ENCODE results near the gene GGACT.

Gene GGACT

GRCh38 chr13:100546713-100547405 lies 41.7 kb downstream of the GGACT start:
- DNase-seq = no peak

DNA sequence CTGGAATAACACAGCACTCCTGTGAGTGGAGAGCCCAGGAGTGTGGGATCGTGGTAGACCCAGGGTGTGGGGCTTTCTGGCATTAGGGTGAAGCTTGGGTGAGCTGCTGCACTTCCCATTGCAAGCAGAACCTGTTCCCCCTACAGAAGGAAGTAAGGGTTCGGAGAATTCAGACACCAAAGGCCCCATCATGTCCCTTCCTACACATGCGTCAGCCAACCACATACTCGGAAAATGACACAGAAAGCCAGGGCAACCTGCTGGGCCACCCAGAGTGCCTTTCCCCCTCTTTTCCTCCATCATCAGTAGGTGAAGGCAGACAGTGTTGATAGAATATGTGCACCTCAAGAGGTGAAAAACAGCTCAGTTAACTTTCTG lies 42.9 kb downstream of the GGACT start:
- no peak for DNase-seq

- no peak for DNase-seq
Observed at GRCh38 chr13:100544866-100545683, 43.5 kb downstream of the GGACT start.

DNA sequence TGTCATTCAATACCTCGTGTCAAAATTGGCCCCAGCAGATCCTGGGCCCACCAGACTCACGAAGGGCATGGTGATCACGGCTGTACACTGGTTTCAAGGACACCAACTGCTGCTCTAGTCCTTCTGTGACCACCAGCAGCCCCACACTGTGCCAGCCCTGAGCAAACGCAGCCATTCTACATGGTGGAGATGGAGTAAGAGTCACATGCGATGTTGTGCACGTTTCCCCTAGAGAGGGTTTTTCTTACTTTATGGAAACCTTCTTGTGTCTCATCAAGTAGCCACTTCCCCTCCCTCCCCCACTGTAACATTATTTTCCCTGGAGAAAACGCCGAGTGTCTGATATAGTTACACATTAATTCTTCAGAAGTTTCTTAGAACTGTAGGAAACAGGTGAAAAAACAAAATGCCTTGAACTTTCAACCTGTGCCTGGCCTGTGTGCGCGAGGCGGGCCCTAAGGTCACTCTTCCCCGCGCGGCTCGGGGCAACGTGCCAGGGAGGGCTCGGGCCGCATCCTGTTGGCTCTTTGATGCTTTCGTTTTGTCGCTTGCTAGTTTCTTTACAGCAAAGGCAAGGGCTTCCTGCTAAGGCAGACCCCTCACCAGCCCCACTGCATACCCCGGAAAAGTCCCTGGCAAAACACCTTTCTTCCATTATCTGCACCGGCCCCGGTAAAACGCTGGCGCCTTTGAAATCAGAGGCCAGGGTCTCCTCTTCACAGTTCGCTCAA lies 44.6 kb downstream of the GGACT start:
- DNase-seq = no peak

DNA sequence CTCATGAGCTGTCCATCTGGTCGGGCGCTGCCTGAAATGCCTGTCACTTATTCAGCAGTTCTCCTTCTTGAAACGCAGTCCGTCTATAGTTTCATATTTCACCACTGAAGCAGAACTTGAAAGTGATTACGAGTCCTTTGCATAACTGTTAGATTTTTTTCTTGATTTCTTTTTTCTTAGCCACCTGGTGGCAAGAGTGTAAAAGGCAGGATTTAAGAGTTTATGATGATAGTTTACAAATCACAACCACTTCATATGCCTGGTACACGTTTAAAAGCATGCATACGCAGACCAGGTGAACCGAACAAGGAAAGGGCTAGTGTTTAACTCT lies 45.8 kb downstream of the GGACT start:
- no peak for DNase-seq

GRCh38 chr13:100541897-100542825 lies 46.4 kb downstream of the GGACT start:
- no peak for DNase-seq

- DNase-seq = no peak
Observed at GRCh38 chr13:100540621-100541020, 48.0 kb downstream of the GGACT start.

- no peak for DNase-seq
Observed at GRCh38 chr13:100537951-100538462, 50.6 kb downstream of the GGACT start.

GRCh38 chr13:100537486-100537885 lies 51.1 kb downstream of the GGACT start:
- no peak for DNase-seq

DNA sequence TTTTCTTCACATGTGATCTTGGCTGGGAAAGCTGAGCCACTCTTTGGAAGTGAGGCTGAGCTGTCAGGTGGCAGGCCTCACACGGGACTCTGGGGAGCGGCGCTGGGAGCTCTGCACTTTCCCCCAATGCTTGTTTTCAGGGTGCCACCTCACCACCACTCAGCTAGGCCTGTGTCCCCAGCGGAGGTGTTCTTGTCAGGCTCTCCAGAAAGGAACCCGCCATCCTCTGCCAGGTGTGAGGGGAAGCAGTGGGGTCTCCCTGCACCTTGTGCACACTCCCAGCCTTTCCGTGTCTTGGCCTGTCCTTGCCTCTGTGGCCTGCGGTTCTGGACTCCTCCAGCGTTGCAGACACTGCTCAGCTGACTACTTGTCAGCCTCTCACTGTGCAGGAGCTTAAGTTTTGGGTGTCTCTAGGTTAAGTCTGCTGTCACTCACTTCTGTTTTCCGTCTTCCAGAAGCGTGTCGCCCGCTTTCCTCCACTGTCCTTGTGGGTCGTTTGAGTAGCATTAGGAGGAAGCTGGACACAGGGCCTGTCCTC lies 51.9 kb downstream of the GGACT start:
- no peak for DNase-seq

GRCh38 chr13:100535426-100536135 lies 53.0 kb downstream of the GGACT start:
- DNase-seq = no peak

DNA sequence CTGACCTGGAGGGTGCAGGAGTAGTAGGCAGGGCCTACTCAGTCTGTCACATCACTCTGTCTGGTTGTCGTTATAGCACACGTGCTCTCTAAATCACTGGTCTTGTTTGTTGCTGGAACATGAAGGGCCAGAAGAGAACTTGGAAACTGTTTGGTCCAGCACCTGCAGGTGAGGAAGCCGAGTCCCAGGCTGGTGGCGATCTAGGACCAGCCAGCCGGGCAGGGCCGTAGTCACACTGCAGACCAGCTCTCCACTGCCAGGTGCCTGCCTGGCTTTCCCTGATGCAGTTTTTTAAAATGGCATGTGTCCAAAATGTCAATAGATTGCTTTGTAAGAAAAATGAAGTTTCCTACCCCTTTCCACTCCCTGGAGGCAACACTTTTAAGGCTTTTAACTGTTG lies 53.7 kb downstream of the GGACT start:
- no peak for DNase-seq

- no peak for DNase-seq
Observed at GRCh38 chr13:100534147-100534843, 54.3 kb downstream of the GGACT start.

GRCh38 chr13:100533588-100534041 lies 55.0 kb downstream of the GGACT start:
- no peak for DNase-seq

- no peak for DNase-seq
Observed at GRCh38 chr13:100532836-100533435, 55.7 kb downstream of the GGACT start.

DNA sequence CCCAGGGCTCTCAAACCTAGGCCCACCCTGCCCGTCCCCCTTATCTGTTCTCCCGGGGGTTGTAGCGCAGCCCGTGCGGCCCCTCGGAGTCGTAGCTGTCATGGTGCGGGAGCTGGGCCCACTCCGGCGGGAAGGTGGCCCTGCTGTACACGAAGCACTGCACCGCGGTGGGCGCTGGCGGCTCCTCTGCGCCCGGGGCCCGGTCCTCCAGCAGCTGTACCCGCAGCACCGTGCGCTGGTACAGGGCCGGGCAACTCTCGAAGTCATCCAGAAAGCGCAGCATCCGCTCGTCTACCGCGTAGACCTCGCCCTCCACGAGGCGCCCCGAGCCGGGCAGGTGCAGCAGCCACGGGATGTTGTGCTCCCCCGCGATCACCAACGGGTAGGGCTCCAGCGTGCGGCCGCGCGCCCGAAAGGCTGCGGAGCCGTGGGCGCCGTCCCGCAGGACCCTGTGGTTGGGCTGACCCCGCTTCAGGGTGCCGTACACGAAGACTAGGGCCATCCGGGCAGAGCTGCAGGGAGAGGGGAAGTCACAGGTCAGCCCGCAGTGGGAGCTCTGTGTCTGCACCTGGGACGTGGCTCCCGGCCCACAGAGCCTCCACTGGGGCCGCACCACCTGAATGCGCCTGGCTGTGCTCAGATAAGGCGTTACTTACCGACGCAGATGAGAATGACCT lies 56.4 kb downstream of the GGACT start:
- DNase-seq = no peak

DNA sequence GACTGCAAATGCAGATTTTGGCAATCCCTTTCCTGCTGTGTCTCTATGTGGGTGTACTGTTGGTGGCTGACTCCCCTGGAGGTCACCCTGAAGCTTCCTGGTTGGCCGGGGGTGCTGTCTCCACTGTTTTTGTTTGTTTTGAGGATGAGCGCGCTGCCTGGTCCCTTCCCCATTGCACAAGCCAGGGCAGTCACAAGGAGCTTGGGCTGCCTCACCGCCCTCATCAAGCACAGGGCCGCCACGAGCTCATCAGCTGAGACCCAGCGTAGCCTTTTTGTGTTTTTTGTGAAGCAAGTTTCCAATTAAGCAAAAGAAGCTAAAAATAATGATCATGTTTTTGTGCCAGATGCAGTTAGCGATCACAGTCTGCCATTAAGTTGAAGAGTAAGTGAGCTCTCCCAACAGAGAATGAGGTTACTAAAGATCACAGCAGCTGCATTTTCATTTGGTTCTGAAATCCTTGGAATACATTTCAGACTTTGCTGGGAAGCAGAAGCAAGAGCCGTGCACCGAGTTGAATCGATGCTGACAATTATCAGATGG lies 57.8 kb downstream of the GGACT start:
- DNase-seq = no peak

- DNase-seq = peak; percentile 36
Observed at GRCh38 chr13:100529666-100530377, 58.8 kb downstream of the GGACT start.

GRCh38 chr13:100528820-100529219 lies 59.8 kb downstream of the GGACT start:
- no peak for DNase-seq
